Measurements from ENCODE around the gene NBPF12.
"Not testable (repeated sequence)": the region's sequence is repeated elsewhere in the genome, so short reads cannot be mapped to it uniquely, and the experiment has no call there.

NBPF12 gene

DNA sequence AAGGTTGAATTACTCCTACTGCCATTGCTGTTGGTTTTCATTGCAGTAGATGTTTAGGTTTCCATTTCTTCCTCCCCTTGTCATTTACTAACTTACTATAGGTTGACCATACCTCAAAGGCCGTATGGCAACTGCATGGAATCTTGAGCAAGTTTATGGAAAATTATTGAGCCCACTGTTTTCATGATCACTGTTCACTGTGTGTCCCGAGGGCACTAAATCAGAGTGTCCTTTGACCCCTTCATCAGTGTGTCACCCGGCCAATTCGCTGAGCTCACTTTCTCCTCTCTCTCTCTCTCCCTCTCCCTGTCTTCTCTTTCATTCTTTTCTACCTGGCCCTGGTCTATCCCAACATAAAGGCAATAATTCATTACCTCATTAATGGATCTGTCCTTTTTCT lies 47.7 kb downstream of the NBPF12 start:
- DNase-seq: not testable (repeated sequence)

- not testable (repeated sequence) for DNase-seq
Measured at GRCh38 chr1:146986450-146986849, 48.3 kb downstream of the NBPF12 start.

DNA sequence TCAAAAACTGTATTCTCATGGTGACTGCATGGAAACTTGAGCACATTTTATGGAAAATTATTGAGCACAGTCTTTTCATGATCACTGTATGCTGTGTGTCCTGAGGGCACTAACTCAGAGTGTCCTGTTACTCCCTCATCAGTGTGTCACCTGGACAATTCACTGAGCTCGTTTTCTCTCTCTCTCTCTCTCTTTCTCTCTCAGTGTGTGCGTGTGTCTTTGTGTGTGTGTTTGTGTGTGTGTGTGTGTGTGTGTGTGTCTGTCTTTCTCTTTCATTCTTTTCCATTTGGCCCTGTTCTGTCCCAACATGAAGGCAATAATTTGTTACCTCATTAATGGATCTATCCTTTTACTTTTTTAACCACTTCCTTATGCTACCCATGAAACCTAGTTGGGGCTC lies 49.4 kb downstream of the NBPF12 start:
- not testable (repeated sequence) for DNase-seq

DNA sequence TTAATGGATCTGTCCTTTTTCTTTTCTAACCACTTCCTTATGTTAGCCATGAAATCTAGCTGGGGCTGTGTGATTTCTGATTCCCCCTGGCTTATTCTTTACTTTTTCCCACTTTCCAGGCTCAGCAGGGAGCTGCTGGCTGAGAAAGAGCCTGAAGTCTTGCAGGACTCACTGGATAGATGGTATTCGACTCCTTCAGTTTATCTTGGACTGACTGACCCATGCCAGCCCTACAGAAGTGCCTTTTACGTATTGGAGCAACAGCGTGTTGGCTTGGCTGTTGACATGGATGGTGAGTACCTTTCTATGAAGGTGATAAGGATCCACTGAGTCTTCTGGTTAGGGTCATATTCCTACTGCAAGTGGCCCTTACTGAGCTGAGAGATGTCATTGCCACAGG lies 51.3 kb downstream of the NBPF12 start:
- not testable (repeated sequence) for DNase-seq

GRCh38 chr1:147008495-147008894 lies 70.4 kb downstream of the NBPF12 start:
- not testable (repeated sequence) for DNase-seq

DNA sequence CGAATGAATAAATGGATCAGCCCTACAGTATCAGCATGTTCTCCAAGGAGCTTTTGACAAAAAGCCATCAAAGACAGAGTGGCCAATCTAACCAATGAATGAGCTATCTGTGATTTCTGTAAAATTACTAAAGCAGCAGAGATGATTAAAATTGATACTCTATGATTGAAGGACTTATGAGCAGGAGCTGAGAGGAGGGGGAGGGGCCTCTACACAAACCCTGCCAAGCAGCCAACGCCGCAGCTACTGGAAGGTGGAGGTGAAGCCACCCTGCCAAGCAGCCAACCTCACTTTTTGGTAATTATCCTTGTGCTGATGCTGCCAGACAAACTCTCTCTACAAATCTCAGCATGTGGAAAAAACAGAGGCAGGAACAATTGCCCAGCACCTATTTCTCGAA lies 88.9 kb downstream of the NBPF12 start:
- DNase-seq: not testable (repeated sequence)

DNA sequence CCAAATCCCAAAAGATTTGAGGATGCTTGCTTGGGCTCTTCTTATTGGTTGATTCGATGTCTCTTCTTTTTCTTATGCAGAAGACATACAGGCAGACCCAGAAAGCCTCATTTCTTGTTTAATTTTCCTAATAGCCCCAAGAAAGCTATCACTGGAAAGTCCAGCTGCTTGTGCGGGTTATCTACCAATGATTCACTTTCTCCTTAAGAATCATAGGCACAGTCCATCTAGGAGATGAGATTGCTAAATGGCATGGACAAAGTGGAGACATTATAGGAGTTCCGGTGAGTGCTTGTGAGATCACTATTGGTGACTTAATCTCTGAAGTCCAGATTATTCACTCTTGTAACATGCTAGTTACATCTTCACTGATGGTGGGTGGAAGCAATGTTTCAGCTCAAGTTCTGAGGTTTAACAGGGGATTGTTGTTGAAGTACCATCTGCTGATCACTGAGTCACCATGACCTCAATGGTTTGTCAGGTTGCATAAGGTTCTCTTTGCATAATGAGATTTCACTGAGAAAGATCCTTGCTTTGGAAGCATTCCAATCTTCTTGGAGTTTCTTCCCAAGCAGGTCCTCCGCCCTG lies 92.0 kb downstream of the NBPF12 start:
- DNase-seq: not testable (repeated sequence)

DNA sequence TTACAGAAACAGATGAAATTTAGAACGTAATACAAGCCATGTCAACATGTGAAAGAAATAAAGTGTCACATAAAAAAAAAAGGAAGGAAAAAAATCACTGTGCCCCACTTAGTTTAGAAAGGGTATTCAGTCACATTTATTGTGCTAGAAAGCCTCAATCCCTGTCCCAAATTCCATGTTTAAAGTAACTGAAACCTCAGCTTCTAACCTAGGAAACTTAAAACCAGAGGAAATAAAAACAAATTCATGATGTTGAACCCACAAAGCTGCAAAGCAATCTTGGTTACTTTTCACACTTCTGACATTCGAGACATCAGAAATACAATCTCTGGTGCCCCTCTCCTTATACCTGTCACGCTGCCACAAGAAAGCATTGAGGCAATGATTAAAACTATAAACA lies 101.8 kb downstream of the NBPF12 start:
- DNase-seq: no peak

GRCh38 chr1:147042891-147043290 lies 104.8 kb downstream of the NBPF12 start:
- not testable (repeated sequence) for DNase-seq

- DNase-seq: not testable (repeated sequence)
Measured at GRCh38 chr1:147044511-147044910, 106.4 kb downstream of the NBPF12 start.
